Natural killer cell (primary cell): ENCODE results near the gene PGGHG. TPM values are rescaled to one million over a fixed set of nuclear protein-coding genes. Genes with fewer than 3 reads are reported as not detected.
"Not testable (repeated sequence)": the region's sequence is repeated elsewhere in the genome, so short reads cannot be mapped to it uniquely, and the experiment has no call there.

Source experiments
- ATAC-seq, 3 donors: fragments of 150-1000 bp in 2 of 3; fragments of 200-7000 bp in 1 of 3; cut with Tn5 transposase; 1 replicate in 1 of 3; 2 replicates in 2 of 3; pipeline ENCODE4 v1.10.0; 2021; ENCODE audit warnings: mild to moderate bottlenecking in 2 of 3, moderate library complexity in 2 of 3
- DNase-seq, 2 donors: peaks; one replicate each; pipeline versions ENCODE4 v3.0.0 to v3.0.0-alpha.2; 2013 to 2021; ENCODE audit warnings: mixed read lengths in 1 of 2
- H3K27ac ChIP-seq: one replicate; pipeline ENCODE4 v1.5.1; 2013; ENCODE audit warnings: mild to moderate bottlenecking, low read length
- H3K27me3 ChIP-seq: one replicate; pipeline ENCODE4 v1.6.1; 2013; ENCODE audit warnings: low read length; ENCODE audit not compliant: control insufficient read depth, insufficient read depth
- H3K36me3 ChIP-seq: one replicate; pipeline ENCODE4 v1.6.1; 2013; ENCODE audit warnings: low read length; ENCODE audit not compliant: control insufficient read depth, insufficient read depth
- H3K4me1 ChIP-seq: one replicate; pipeline ENCODE4 v1.6.1; 2013; ENCODE audit warnings: low read length; ENCODE audit not compliant: control insufficient read depth, insufficient read depth
- H3K4me3 ChIP-seq: one replicate; pipeline ENCODE4 v1.5.1; 2013; ENCODE audit warnings: low read length
- H3K9me3 ChIP-seq: one replicate; pipeline ENCODE4 v1.6.1; 2013; ENCODE audit warnings: low read length; ENCODE audit not compliant: control insufficient read depth, insufficient read depth
- H3K27ac Mint-ChIP-seq, 2 donors: one replicate each; pipeline ENCODE4 v1.8.0; 2022; ENCODE audit warnings: mild to moderate bottlenecking in 2 of 2, mixed read lengths in 2 of 2, moderate library complexity in 1 of 2
- H3K27me3 Mint-ChIP-seq, 2 donors: one replicate each; pipeline ENCODE4 v1.8.0; 2022; ENCODE audit warnings: low read depth in 2 of 2, mixed read lengths in 2 of 2
- H3K36me3 Mint-ChIP-seq: one replicate; pipeline ENCODE4 v1.8.0; 2022; ENCODE audit warnings: mixed read lengths
- H3K4me1 Mint-ChIP-seq, 2 donors: one replicate each; pipeline ENCODE4 v1.8.0; 2022; ENCODE audit warnings: mixed read lengths in 2 of 2
- H3K4me3 Mint-ChIP-seq: one replicate; pipeline ENCODE4 v1.8.0; 2022; ENCODE audit warnings: mild to moderate bottlenecking, moderate library complexity, mixed read lengths
- H3K9me3 Mint-ChIP-seq, 2 donors: one replicate each; pipeline ENCODE4 v1.8.0; 2022; ENCODE audit warnings: mixed read lengths in 2 of 2
- CTCF ChIP-seq: fragments of 200-600 bp; IDR thresholded peaks from one replicate; pipeline ENCODE4 v1.8.0; 2022; ENCODE audit warnings: antibody characterized with exemption
- WGBS: methylation state at CpG from one replicate; pipeline ENCODE4 v1.1.7; 2013; ENCODE audit warnings: missing lambda C conversion rate; ENCODE audit not compliant: insufficient coverage; 5-methylcytosine and 5-hydroxymethylcytosine counted together
- intact Hi-C: fragments of 100-400 bp; cut with micrococcal nuclease; formaldehyde crosslinking; loops from one replicate; pipeline ENCODE4 v1.14.2; 2022
- total RNA-seq, 4 donors: library from RNA; stranded (reverse); fragments of 120-200 nt in 1 of 4; gene quantifications; one replicate each; pipeline versions ENCODE4 v1.2.3 to v1.2.4, GENCODE V29; 2013 to 2022

The PGGHG gene
- total RNA-seq, 3 donors from 2014 or later (not counting 1 experiment from before 2014, with no cell fraction given): 130 to 237 (median 153) TPM

DNA sequence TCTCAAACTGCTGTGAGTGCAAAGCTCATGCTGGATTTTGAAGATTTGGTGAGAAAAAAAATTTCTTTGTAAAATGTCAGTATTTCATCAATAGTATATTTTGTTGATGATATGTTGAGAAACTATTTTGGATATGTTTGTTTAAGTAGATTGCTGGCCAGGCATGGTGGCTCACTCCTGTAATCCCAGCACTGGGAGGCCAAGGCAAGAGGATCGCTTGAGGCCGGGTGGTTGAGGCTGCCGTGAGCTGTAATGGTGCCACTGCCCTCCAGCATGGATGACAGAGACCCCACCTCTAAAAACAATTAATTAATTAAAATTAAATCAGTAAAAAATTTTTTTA, 38.6 kb downstream of the PGGHG start:
- peak overlapping the region; percentile 78 to 94 for H3K27ac Mint-ChIP-seq
- Histone ChIP-seq H3K36me3 (no peaks in the 10 kb centered on the region), H3K4me1 (peaks cover 78% of the 10 kb centered on the region), H3K27ac (peak overlapping the region; percentile 89), H3K9me3 (no peaks in the 10 kb centered on the region), H3K27me3 (no peaks in the 10 kb centered on the region), H3K4me3 (no peak overlapping the region)
- intact Hi-C loops: loop anchor here (2.0 kb wide), 1 partner anchor 15 kb away; no protein-coding TSS in a partner anchor
- peak overlapping the region; percentile 67 for H3K4me3 Mint-ChIP-seq
- H3K36me3 Mint-ChIP-seq: no peaks in the 10 kb centered on the region
- ATAC-seq (no peak), DNase-seq (no peak)
- TF ChIP-seq CTCF: no peak
- WGBS: 97% methylated on average over 3 of the region's 3 CpGs
- H3K9me3 Mint-ChIP-seq: no peaks in the 10 kb centered on the region
- no peaks in the 10 kb centered on the region for H3K27me3 Mint-ChIP-seq
- peaks cover 62 to 74% of the 10 kb centered on the region in 2 donors for H3K4me1 Mint-ChIP-seq

- peaks cover 78% of the 10 kb centered on the region for H3K4me1 ChIP-seq
- peaks cover 67 to 79% of the 10 kb centered on the region in 2 donors for H3K4me1 Mint-ChIP-seq
- H3K27ac ChIP-seq: no peak overlapping the region
- H3K9me3 ChIP-seq: peaks cover 2% of the 10 kb centered on the region
- H3K4me3 ChIP-seq: no peak overlapping the region
- TF ChIP-seq CTCF: no peak
- no peak overlapping the region for H3K4me3 Mint-ChIP-seq
- H3K36me3 ChIP-seq: no peaks in the 10 kb centered on the region
- intact Hi-C loops: no loop called here
- no peaks in the 10 kb centered on the region for H3K36me3 Mint-ChIP-seq
- no peaks in the 10 kb centered on the region for H3K9me3 Mint-ChIP-seq
- DNase-seq (no peak), ATAC-seq (no peak)
- no peaks in the 10 kb centered on the region for H3K27me3 Mint-ChIP-seq
- 97% methylated on average over 13 of the region's 13 CpGs for WGBS
- H3K27ac Mint-ChIP-seq: peak overlapping the region in 1 of 2 donors; percentile 88
- no peaks in the 10 kb centered on the region for H3K27me3 ChIP-seq
Measured at GRCh38 chr11:328012-328411, 39.1 kb downstream of the PGGHG start.

DNA sequence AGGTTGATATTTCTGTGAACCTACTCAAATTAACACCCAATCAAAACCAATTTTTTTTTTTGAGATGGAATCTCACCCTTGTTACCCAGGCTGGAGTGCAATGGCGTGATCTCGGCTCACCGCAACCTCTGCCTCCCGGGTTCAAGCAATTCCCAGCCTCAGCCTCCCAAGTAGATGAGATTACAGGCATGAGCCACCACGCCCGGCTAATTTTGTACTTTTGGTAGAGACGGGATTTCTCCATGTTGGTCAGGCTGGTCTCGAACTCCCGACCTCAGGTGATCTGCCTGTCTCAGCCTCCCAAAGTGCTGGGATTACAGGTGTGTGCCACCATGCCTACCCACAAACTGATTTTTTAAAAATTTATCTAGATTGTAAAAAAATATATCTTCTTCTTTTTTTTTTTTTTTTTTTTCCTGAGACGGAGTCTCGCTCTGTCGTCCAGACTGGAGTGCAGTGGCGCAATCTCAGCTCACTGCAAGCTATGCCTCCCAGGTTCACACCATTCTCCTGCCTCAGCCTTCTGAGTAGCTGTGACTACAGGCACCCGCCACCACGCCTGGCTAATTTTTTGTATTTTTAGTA, 39.7 kb downstream of the PGGHG start:
- intact Hi-C loops, H3K27me3 ChIP-seq, ATAC-seq, H3K36me3 Mint-ChIP-seq, H3K27me3 Mint-ChIP-seq, H3K27ac ChIP-seq, H3K9me3 ChIP-seq, DNase-seq, H3K4me3 ChIP-seq, H3K9me3 Mint-ChIP-seq, H3K36me3 ChIP-seq: not testable (repeated sequence)
- Mint-ChIP-seq H3K4me1 (peaks cover 72 to 80% of the 10 kb centered on the region in 2 donors), H3K27ac (peak overlapping the region; percentile 78 to 88), H3K4me3 (peak overlapping the region; percentile 42)
- H3K4me1 ChIP-seq: peaks cover 78% of the 10 kb centered on the region
- 93% methylated on average over 12 of the region's 15 CpGs for WGBS

DNA sequence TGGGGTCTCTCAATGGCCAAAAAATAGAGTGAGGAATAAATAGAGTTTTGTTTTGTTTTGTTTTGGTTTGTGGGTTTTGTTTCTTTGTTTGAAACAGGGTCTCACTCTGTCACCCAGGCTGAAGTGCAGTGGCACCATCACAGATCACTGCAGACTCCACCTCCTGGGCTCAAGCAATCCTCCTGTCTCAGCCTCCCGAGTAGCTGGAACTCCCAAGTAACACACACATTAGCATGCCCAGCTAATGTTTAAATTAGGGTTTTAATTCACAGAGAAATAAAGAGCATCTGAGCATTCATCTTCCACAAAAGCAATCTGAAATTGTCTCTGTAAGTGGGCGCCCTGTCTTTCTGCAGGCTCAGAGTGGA, 40.9 kb downstream of the PGGHG start:
- ATAC-seq (no peak), DNase-seq (no peak)
- Mint-ChIP-seq H3K36me3 (no peaks in the 10 kb centered on the region), H3K27ac (peak overlapping the region; percentile 78 to 88), H3K4me1 (peaks cover 73 to 78% of the 10 kb centered on the region in 2 donors), H3K4me3 (peak overlapping the region; percentile 71), H3K9me3 (no peaks in the 10 kb centered on the region), H3K27me3 (no peaks in the 10 kb centered on the region)
- no peaks in the 10 kb centered on the region for H3K27me3 ChIP-seq
- H3K9me3 ChIP-seq: peaks cover 4% of the 10 kb centered on the region
- H3K27ac ChIP-seq: no peak overlapping the region
- 94% methylated on average over 1 of the region's 2 CpGs for WGBS
- H3K4me3 ChIP-seq: no peak overlapping the region
- intact Hi-C loops: no loop called here
- TF ChIP-seq CTCF: no peak
- no peaks in the 10 kb centered on the region for H3K36me3 ChIP-seq
- H3K4me1 ChIP-seq: peaks cover 85% of the 10 kb centered on the region
